HG03558 (cell line): Measurements from ENCODE around the gene LRMDA.

Experiments
- ATAC-seq: cut with Tn5 transposase; IDR thresholded peaks from one replicate; pipeline ENCODE4 v1.9.1; 2021; ENCODE audit warnings: moderate number of reproducible peaks; ENCODE audit not compliant: unreplicated experiment; ENCODE audit errors: extremely low read depth

The LRMDA gene

GRCh38 chr10:75950307-75950706, 518.9 kb downstream of the LRMDA start:
- ATAC-seq = no peak

- ATAC-seq = no peak
Observed at GRCh38 chr10:75950997-75951589, 519.7 kb downstream of the LRMDA start.

GRCh38 chr10:75951627-75952026, 520.2 kb downstream of the LRMDA start:
- ATAC-seq = no peak

GRCh38 chr10:75952093-75952492, 520.7 kb downstream of the LRMDA start:
- no peak for ATAC-seq

- no peak for ATAC-seq
Observed at GRCh38 chr10:75954486-75954885, 523.1 kb downstream of the LRMDA start.

- no peak for ATAC-seq
Observed at GRCh38 chr10:75955973-75956502, 524.6 kb downstream of the LRMDA start.

GRCh38 chr10:75956624-75957023, 525.2 kb downstream of the LRMDA start:
- no peak for ATAC-seq

- no peak for ATAC-seq
Observed at GRCh38 chr10:75957314-75958120, 526.1 kb downstream of the LRMDA start.

GRCh38 chr10:75959209-75959608, 527.8 kb downstream of the LRMDA start:
- no peak for ATAC-seq

GRCh38 chr10:75959912-75960311, 528.5 kb downstream of the LRMDA start:
- ATAC-seq = no peak

GRCh38 chr10:75962395-75963061, 531.1 kb downstream of the LRMDA start:
- ATAC-seq = no peak

GRCh38 chr10:75967491-75967890, 536.1 kb downstream of the LRMDA start:
- no peak for ATAC-seq

GRCh38 chr10:75969031-75969430, 537.6 kb downstream of the LRMDA start:
- ATAC-seq = no peak

- no peak for ATAC-seq
Observed at GRCh38 chr10:75971402-75972211, 540.2 kb downstream of the LRMDA start.

- no peak for ATAC-seq
Observed at GRCh38 chr10:75972491-75973276, 541.3 kb downstream of the LRMDA start.

- no peak for ATAC-seq
Observed at GRCh38 chr10:75974080-75974479, 542.7 kb downstream of the LRMDA start.

GRCh38 chr10:75976681-75977080, 545.3 kb downstream of the LRMDA start:
- no peak for ATAC-seq

- no peak for ATAC-seq
Observed at GRCh38 chr10:75977139-75977538, 545.7 kb downstream of the LRMDA start.

GRCh38 chr10:75978213-75978612, 546.8 kb downstream of the LRMDA start:
- ATAC-seq = no peak
